Activated CD8-positive, alpha-beta memory T cell treated with anti-CD3 and anti-CD28 coated beads, Interleukin-2, amount 50 U/mL, for 24 hours (primary cell): ENCODE results near the gene EBI3.
"Not testable (repeated sequence)": the region's sequence is repeated elsewhere in the genome, so short reads cannot be mapped to it uniquely, and the experiment has no call there.

Source experiments
- DNase-seq: peaks from one replicate; pipeline ENCODE4 v3.0.0-alpha.2; 2020; ENCODE audit errors: extremely low read depth

Gene EBI3

DNA sequence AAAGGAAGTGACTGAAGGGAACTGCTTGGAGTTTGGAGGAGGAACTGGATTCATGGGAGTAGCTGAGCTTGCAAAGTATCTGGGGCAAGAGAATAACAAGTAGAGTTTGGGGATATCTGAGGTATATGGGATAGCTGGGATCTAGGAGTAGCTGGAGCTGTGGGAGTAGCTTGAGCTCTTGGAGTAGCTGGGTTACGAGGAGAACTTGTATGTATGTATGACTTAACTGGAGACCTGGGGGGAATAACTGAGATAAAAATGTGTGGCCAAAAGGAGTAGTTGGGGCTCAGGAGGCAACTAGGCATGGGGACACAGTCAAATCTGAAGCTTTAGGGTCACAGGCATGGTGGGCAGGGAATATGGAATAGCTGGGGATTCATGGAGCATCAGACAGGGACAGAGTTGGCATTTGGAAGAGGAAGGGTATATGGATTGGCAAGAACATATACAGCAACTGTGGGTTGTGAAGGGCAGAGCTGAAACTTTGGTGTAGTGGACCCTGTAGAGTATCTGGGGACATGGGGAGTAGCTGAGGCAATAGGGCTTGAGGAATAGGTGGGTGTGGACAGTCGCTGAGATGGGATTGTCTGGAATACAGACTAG, 28.3 kb upstream of the EBI3 start:
- no peak for DNase-seq

DNA sequence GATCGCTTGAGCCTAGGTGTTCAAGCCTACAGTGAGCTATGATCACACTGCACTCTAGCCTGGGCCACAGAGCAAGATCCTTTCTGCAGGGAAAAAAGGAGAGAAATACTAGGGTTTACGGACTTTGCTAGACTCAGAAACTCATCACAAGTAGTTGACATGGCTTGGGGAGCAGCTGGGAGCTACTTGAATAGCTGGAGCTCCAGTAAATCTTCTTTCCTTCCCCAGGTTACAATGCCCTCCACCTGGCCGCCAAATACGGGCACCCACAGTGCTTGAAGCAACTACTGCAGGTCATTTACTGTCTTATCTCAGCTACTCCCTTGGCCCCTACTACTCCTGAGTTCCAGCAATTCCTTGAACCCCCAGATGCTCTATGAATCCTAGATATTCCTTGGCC, 27.5 kb upstream of the EBI3 start:
- DNase-seq: no peak

DNA sequence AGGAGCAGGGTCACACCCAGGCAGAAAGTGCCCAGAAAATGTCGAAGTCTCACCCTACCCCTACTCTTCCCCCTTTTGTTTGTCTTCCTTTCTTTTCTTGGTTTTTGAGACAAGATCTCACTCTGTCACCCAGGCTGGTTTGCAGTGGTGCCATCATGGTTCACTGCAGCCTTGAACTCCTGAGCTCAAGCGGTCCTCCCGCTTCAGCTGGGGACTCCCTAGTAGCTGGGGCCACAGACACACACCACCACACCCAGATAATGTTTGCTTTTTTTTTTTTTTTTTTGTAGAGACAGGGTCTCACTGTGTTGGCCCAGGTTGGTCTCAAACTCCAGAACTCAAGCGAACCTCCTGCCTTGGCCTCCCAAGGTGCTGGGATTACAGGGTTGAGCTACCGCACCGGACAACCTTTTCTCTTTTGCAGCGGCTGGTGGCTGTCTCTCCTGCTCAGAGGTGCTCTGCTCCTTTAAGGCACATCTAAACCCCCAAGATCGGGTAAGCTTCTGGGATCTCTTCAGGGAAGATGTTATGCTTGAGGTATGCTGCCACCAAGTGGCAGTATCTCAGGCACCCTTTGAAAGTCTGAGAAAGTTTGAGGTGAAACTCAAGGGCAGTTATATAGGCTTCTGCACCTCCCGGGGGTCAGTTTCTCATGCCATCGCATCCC, 22.4 kb upstream of the EBI3 start:
- no peak for DNase-seq

DNA sequence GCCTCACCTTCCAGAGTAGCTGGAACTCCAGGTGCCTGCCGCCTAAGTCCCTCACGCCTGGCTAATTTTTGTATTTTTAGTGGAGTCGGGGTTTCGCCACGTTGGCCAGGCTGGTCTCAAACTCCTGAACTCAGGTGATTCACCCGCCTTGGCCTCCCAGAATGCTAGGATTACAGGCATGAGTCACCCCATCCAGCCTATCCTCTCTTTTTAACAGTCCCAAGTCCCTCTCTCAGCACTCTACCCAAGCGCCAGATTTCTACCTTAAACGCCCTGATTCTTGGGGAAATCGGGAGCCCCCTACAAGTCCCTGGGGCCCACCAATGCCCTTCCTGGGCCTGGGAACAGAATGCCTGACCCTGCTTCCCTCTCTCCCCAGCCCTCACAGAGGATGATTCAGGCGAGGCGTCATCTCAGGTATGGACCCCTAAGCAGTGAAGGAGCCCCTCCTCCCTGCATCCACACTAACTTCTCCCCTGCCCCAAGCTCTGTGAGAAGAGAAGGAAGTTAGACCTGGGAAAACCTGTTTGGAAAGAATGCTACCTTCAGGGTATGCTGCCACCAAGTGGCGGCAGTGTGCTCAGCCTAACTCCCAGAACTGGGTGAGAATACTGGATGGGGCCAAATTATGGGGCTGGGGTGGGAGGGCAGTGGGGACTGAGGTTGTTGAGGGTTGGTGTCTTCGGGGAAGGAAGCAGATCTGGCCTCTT, 20.8 kb upstream of the EBI3 start:
- DNase-seq: no peak

DNA sequence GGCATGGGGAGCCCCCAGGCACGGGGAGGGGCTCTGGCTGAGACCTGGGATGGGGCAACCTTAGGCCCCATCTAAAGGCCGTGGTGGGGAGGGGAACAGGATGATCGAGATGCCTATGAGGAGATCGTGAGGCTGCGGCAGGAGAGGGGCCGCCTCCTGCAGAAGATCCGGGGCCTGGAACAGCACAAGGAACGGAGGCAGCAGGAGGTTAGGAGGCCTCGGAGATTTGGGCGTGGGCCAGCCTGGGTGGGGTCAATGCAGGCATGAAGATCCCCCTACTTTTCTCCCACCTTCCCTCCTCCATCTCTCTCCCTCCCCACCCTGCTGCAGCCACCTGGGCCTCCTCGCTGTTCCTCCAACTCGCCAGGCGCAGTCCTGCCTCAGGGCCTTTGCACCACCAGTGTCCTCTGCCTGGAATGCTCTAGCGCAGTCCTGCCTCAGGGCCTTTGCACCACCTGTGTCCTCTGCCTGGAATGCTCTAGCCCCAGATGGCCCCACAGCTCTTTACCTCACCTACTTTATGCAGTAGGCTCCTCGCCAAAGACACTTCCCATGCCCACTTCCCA, 19.1 kb upstream of the EBI3 start:
- no peak for DNase-seq

DNA sequence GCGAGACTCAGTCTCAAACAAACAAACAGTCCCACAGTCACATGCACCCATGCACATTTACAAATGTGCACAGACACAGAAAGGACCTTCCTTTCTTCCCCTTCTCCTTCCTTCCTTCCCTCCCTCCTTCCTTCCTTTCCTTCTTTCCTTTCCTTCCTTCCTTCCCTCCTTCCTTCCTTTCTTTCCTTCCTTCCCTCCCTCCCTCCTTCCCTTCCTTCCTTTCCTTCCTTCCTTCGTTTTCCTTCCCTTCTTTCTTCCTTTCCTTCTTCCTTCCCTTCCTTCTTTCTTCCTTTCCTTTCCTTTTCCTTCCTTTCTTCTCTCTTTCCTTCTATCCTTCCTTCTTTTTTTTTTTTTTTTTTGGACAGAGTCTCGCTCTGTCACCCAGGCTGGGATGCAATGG, 16.2 kb upstream of the EBI3 start:
- DNase-seq: no peak

DNA sequence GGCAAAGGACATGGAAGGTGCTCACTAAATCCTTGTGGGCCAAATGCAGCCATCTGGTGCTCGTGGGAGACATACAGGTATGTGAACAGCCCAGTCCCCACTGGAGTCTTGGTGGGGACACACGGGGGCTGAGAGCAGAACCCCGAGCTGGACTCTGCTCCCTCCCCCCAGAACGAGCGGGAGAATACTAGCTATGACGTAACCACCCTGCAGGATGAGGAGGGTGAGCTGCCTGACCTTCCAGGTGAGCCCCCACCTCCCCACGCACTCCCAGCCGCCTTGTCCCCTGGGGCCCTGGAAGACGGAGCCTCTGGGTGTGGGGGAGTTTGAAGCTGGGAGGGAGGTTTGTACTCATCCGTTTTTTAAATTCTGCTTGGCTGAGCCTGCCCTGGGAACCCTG, 13.5 kb upstream of the EBI3 start:
- DNase-seq: no peak

DNA sequence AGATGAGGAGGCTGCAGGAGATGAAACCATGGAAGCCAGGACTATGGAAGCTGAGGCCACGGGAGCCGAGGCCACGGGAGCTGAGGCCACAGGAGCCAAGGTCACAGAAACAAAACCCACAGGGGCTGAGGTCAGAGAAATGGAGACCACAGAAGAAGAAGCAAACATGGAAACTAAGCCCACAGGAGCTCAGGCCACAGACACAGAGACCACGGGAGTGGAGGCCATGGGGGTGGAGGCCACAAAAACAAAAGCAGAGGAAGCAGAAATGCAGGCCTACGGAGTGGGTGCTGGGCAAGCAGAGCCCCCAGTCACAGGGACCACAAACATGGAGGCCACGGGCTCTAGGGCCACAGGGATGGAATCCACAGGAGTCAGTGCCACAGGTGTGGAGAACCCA, 12.5 kb upstream of the EBI3 start:
- DNase-seq: no peak

DNA sequence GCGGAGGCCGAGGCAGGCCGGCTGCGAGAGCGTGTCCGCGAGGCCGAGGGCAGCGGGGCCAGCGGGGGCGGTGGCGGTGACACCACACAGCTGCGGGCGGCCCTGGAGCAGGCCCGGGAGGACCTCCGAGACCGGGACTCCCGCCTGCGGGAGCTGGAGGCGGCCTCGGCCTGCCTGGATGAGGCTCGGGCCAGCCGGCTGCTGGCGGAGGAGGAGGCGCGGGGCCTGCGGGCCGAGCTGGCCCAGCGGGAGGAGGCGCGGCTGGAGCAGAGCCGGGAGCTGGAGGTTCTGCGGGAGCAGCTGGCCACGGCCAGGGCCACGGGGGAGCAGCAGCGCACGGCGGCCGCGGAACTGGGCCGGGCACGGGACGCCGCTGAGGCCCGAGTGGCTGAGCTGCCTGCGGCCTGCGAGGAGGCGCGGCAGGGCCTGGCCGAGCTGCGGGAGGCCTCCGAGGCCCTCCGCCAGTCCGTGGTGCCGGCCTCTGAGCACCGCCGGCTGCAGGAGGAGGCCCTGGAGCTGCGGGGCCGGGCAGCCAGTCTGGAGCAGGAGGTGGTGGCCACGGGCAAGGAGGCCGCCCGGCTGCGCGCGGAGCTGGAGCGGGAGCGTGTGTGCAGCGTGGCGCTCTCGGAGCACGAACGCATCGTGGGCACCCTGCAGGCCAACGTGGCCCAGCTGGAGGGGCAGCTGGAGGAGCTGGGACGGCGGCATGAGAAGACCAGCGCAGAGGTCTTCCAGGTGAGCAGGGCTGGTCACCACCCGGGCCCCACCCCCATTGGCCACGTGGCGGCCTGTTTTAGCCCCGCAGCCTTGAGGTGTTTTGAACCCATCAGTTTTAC, 11.7 kb upstream of the EBI3 start:
- DNase-seq: no peak

DNA sequence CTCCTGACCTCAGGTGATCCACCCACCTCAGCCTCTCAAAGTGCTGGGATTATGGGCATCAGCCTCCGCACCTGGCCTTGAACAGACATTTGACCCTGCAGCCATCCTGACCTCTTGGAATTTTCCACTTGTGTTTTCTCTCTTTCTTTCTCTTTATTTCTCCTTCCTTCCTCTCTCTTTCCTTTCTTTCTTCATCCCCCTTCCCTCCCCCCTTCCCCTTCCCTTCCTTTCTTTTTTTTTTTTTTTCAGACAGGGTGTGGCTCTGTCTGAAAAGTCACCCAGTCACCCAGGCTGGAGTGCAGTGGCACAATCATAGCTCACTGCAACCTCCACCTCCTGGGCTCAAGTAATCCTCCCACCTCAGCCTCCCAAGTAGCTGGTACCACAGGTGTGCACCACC, 10.8 kb upstream of the EBI3 start:
- not testable (repeated sequence) for DNase-seq

DNA sequence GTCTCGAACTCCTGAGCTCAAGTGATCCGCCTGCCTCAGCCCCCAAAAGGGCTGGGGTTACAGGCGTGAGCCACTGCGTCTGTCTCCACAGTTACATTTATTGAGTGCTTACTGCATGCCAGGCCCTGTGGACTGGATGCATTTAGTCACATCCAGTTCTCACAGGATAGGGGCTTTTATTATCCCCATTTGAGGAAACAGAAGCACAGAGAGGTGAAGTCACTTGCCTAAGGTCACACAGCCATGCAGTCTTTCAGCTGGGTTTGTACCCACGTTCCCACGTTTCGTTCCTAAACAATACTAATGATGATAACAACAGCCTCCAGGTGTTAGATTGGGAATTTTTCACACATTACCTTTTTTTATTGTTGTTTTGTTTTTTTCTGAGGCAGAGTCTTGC, 9.1 kb upstream of the EBI3 start:
- no peak for DNase-seq

DNA sequence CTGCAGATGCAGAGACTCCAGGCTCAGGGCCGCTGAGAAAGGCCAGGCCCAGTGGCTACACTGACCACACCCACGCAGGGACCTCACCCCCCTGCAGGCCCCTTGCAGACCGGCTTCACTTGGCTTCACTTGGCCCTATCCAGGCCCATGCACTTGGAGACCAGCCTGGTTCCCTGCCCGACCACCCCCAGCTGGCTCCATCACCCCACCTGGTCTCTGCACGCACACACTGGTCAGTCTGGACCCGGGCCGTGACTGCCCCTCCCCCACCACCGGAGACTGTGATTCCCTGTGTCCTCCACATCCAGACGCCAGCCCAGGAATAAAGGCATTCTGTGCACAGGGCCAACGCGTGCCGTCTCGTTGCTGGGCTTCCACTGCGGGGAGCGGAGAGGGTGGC, 4.9 kb upstream of the EBI3 start:
- DNase-seq: no peak

DNA sequence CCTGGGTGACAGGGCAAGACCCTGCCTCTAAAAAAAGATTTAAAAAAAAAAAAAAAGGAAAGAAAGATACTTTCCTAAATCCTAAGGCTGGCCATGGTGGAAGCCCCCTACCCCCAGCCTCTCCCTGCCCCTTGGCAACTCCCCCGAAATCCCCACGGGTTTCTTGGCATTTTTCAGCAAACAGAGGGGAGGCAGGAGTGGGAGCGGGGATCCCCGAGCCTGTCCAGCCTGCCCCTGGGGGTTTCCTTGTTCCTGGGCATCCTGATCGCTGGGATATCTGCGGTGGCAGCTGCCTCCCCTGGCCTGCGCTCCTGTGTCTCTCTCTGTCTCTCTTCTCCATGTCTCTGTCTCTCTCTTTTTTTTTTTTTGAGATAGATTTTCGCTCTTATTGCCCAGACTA, 3.4 kb upstream of the EBI3 start:
- DNase-seq: no peak

DNA sequence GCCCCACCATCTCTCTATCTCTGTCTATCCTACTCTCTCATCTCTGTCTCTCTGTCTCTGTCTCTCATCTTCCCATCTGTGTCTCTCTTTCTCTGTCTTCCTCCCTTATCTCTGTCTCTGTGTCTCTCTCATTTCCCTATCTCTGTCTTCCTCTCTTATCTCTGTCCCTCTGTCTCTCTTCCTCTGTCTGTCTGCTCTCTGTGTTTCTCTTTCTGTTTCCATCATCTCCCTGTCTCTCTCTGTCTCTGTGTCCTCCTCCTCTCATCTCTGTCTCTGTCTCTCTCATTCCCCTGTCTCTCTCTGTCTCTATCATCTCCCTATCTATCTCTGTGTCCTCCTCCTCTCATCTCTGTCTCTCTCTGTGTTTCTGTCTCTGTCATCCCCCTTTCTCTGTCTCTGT, 1.6 kb upstream of the EBI3 start:
- DNase-seq: no peak

DNA sequence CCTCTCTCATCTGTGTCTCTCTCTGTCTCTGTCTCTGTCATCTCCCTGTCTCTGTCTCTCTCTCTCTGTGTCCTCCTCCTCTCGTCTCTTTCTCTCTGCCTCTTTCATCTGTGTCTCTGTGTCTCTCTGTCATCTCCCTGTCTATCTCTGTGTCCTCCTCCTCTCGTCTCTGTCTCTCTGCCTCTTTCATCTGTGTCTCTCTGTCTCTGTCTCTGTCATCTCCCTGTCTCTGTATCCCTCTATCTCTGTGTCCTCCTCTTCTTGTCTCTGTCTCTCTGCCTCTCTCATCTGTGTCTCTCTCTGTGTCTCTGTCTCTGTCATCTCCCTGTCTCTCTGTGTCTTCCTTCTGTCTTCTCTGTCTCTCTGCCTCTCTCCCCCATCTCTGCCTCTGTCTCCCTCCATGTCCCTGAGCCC, 551 bp upstream of the EBI3 start:
- DNase-seq: no peak

DNA sequence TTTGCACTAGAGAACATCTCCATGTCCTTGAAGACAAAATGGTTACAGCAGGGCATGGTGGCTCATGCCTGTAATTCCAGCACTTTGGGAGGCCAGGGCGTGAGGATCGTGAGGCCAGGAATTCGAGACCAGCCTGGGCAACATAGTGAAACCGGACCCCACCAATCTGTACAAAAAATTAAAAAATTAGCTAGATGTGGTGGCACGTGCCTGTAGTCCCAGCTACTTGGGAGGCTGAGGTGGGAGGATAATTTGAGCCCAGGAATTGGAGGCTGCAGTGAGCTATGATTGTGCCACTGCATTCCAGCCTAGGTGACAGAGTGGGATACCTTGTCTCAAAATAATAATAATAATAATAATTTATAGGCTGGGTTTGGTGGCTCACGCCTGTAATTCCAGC, 914 bp downstream of the EBI3 start:
- not testable (repeated sequence) for DNase-seq

DNA sequence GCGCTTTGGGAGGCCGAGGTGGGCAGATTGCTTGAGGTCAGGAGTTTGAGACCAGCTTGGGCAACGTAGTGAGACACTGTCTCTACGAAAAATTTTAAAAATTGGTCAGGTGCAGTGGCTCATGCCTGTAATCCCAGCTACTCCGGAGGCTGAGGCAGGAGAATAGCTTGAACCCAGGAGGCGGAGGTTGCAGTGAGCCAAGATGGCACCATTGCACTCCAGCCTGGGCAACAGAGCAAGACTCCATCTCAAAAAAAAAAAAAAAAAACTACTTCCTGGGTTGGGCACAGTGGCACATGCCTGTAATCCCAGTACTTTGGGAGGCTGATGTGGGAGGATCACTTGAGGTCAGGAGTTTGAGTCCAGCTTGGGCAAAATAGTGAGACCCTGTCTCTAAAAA, 2.2 kb downstream of the EBI3 start:
- not testable (repeated sequence) for DNase-seq

DNA sequence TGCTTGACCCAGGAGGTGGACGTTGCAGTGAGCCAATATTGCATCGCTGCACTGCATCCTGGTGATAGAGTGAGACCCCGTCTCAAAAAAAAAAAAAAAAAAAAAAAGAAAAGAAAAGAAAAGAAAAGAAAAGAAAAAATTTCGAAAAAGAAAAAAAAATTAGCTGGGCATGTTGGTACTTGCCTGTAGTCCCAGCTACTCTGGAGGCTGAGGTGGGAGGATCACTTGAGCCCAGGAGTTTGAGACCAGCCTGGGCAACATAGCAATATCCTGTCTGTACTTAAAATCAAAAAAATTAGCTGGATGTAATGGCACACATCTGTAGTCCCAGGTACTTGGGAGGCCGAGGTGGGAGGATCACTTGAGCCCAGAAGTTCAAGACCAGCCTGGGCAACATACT, 2.8 kb downstream of the EBI3 start:
- DNase-seq: not testable (repeated sequence)

DNA sequence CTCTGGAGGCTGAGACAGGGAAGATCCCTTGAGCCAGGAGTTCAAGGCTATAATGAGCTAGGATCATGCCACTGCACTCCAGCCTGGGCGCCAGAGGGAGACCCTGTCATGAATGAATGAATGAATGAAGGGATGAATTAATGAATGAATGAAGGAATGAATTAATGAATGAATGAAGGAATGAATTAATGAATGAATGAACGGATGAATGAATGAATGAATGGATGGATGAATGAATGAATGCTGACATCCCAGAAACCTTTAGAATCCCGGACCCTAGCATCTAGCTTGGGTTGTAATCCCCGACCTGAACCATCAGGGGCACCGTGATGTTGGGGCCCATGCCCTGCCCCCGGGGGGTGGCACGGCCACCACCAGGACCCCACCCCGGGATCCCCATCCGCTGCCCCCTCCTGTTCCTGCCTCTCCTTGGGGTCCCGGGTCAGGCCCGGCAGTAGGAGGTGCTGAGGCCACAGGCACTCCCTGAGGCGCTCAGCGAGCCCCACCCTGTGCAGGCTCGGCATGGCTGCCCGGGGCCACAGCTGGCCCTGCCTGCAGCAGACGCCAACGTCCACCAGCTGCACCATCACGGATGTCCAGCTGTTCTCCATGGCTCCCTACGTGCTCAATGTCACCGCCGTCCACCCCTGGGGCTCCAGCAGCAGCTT, 3.4 kb downstream of the EBI3 start:
- DNase-seq: no peak

DNA sequence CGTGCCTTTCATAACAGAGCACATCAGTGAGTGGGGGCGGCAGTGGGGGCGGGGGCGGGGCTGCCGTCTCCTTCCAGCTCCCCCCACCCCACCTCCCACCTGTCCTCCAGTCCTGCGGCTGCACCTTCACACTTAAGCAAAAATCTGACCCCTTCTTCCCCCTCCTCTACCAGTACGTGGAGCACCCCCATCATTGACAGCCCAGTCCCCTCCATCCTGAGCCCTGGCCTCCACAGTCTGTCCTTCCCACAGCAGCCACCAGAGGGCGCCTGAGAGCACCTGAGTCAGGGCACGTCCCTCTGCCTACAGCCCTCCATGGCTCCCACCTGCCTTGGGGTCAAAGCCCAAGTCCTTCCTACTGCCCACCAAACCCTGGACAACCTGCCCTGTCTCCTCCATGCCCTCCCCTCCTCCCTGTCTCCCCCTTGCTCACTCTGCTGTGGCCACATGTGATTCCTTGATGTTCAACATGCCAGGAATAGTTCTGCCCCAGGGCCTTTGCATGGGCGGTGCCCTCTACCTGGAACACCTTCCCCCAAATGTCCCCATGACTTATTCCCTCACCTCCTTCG, 4.0 kb downstream of the EBI3 start:
- peak; percentile 24 for DNase-seq

DNA sequence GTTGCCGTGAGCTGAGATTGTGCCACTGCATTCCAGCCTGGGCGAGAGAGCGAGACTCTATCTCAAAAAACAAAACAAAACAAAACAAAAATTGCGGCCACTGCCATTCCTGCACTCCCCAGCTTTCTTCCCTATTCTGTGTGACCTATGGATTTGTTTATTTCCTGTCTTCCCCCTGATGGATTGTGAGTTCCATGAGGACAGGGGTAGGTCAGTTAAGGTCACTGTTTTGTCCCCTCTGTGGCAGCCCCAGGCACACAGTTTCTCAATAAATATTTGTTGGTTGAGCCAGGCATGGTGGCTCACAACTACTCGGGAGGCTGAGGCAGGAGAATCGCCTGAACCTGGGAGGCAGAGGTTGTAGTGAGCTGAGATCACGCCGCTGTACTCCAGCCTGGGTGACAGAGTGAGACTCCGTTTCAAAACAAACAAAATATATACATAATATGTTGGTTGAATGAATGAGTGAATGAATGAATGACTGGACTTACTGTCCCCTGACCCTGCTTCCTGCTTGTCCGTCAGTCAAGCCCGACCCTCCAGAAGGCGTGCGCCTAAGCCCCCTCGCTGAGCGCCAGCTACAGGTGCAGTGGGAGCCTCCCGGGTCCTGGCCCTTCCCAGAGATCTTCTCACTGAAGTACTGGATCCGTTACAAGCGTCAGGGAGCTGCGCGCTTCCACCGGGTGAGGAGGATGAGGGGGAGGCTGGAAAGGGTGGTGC, 5.0 kb downstream of the EBI3 start:
- DNase-seq: no peak
